Activated T-helper 1 cell treated with anti-CD3 and anti-CD28 coated beads, Interleukin-2, amount 50 U/mL, for 16 hours (primary cell): Measurements from ENCODE around the gene WNT9A.

ENCODE experiments used
- DNase-seq, 2 donors: peaks; one replicate each; pipeline ENCODE4 v3.0.0-alpha.2; 2020; ENCODE audit warnings: low read depth in 1 of 2, low spot score in 1 of 2

The WNT9A gene

DNA sequence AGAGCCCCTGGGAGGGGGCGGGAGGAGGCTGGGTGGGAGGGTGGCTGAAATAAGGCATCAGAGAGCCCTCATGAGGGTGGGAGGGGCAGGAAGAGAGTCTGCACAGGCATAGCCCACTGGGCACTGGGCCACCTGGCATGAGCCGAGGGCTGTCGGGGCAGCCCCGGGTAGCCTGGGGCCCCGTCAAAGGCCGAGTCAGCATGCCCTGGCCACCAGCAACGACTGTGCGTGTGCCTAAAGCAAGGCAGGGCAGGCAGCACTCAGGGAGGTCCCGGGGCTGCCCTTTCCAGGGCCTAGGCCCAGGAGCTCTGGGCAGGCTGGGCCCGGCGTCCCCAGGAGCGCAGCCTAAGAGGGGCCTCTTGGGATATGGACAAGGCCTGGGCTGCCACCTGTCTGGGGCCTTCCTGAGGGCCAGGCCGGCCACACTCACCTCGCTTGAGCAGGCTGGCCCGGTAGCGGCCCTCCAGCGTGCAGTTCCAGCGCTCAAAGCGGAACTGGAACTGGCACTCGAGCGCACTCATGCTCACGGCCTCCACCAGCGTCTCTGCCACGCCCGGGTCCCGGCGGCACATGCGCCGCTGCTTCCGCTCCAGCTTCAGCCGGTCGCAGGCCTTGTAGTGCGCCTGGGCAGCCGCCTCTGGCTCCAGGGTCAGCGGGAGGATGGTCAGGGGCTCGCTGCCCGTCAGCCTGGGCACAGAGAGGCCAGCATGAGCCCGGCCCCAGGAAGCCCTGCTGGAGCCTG is 22.7 kb downstream of the WNT9A start:
- DNase-seq = no peak

- no peak for DNase-seq
Measured at GRCh38 chr1:227924168-227924832, 23.4 kb downstream of the WNT9A start.

DNA sequence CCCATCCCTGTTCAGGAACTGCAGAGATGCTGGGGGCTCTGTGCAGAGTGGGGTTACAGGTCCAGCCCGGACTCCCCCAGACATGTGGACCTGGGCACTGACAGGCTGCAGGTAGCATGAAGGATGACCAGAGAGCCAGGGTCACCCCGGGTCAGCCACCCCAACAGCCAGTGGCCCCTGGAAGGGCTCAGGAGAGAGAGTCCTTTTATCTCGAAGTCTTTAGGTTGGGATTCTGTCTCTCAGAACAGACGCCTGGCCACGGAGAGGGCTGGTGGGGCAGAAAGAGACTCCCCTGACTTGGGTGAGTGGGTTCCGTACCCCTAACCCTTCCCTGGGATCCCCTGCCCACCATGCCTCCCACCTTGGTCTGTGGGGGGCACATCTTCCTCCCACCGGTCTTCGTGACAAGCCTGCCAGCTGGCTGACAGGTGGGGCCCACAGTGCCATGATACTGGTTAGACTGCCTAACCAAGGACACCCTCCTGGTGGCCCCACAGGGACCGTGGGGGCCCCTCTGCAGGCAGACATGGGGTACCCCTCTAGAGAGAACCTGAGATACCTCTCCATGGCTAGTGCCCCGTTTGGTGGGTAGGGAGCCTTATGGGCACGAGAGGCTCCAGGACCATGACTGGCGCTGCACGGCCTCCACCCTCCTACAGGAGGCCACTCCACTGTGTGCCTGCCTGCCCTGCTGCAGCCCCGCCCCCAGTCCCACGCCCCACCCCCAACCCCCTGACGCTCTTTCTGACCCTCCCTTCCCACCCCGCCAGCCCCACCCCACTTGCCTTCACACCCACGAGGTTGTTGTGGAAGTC is 24.2 kb downstream of the WNT9A start:
- DNase-seq = no peak

GRCh38 chr1:227922501-227923352 is 25.0 kb downstream of the WNT9A start:
- DNase-seq = no peak

GRCh38 chr1:227921461-227922185 is 26.1 kb downstream of the WNT9A start:
- no peak for DNase-seq

DNA sequence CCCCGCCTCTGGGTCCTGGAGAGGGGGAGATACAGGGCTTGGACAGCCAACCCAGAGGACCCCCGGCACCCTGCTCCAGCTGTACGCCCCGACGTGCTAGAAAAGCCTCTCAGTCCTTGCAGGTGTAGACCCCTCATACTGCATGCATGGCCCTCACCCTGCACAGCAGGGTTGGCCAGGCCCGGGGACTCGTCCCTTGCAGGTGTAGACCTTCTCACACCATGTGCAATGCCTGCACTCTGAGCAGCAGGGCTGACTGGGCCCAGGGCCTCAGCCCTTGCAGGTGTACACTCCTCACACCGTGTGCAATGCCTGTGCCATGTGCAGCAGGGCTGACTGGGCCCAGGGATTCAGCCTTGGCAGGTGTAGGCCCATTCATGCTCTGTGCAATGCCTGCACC is 26.8 kb downstream of the WNT9A start:
- no peak for DNase-seq

GRCh38 chr1:227920426-227920825 is 27.3 kb downstream of the WNT9A start:
- DNase-seq = no peak

DNA sequence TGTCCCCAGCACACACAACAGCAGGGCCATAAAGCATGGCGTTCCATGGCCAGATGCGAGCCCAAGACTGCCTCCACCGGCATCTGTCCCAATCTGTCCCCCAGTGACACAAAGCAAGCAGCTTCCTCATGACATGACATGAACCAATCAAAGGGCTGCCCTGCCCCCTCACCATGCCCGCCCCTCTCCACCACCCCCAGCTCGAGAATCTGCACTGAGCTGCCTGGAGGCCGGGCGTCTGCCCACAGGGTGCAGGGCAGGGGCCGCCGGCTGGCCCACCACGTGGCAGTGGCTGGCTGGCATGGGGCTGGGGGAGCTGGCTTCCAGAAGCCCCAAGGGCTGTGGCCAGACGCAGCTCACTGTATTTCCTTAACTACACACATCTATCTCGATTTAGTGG is 27.8 kb downstream of the WNT9A start:
- no peak for DNase-seq

DNA sequence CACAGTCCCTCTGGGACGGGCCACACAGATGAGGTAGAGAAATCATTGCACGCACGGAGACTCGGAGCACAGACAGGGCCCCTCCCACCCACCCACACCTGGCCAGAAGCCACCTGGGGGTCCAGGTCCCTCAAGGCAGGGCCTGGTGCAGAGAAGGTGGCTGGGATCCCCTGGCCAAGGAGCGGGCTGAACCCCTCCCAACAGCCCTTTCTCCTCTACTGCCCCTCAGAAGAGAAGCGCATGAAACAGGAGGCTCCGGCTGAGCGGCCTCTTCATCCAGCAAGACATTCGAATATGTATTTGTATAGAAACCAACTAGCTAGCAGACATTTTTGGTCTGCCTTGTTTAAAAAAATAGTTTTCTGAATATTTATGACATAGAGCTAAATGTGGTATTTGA is 29.0 kb downstream of the WNT9A start:
- DNase-seq = no peak

GRCh38 chr1:227918083-227918700 is 29.5 kb downstream of the WNT9A start:
- no peak for DNase-seq

DNA sequence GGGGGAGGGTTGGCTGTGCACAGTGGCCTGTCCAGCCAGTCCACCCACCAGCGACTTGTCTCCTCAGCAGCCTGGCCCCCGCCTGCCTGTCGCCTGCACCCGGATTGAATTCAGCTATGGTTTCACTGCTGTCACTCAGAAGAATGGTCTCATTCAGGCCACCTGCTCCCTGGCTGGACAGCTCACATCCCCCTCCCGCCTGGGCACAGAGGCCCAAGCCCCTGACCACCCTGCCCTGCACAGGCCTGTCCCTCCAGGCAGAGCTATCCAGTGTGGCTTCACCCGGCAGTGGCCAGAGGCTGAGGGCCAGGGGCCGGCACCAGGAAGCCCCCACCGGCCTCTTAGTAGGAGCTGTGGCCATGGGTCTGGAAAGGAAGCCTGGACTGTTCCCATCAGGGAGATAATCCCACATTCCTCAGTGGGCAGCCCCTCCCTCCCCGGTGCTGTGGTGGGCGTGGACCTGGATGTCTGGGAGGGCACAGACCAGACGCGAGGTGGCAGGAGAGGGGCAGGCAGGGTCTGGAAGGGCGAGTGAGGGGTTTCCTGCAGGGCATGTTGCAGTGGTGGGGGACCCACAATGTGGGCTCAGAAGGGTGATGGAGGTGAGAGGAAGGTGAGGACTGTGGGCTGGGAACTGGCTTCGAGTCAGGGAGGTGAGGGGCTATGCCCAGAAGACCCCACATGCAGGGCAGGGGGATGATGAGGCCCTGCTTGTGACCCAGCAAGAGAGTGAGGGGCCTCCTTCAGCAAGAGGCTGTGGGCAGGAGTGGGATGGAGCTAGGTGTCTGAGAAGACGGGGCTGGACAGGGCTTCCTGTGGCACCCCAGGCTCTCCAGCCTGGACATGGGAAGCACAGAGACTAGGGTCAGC is 30.4 kb downstream of the WNT9A start:
- no peak for DNase-seq

GRCh38 chr1:227916655-227917054 is 31.1 kb downstream of the WNT9A start:
- no peak for DNase-seq

GRCh38 chr1:227915564-227916553 is 31.9 kb downstream of the WNT9A start:
- no peak for DNase-seq

- DNase-seq = no peak
Measured at GRCh38 chr1:227914801-227915563, 32.8 kb downstream of the WNT9A start.

- DNase-seq = no peak
Measured at GRCh38 chr1:227913764-227914721, 33.7 kb downstream of the WNT9A start.

DNA sequence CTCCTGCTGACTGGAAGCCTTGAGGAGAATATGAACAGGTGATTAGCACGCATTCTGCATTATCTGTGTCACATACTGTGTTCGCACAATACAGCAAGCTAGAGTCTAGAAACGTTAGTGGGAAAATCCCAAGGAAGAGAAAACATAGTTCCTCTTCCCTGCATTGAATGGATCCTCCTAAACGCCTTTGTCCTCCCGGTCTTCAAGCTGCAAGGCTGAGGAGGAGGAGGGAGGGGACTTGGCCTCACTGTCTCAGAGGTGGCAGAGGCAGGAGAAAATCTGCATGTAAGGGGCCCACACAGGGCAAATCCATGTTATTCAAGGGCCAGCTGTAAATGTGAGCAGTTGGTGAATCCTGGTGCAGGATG is 34.4 kb downstream of the WNT9A start:
- DNase-seq = no peak
